ENCODE data around the gene FOXO3.

DNA sequence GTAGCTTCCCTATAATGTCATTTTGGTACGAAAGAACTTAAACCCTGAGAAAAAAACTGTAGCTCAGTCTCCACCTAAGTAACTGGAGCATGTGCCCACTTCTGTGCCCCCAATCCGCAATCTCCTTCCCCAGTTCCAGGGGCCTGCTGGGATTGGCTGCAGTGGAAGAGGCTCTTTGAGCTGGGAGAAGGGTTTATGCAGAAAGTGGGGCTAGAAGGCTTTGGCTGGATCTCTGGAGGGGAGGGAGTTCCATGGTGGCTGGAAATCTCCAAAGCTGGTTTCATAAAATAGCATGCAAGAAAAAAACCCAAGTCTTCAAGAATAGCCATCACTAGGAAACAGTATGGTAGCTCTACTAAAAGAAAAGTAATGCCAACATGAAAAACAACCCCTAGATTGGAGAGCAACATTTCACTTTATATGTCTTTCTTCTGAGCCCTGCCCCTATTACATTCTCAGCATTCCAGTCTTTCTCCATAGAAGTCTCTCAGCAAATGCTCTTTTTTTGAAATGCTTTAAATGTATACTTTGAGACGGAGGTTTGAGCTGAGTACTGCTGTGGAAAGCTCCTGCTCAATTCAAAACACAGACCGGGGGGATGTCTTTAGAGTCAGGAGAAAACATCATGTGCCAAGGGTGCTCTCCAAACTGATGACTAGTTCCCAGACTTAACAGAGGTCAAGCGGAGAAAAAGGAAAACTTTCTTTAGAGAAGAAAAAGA is 36.0 kb upstream of the FOXO3 start:
- TF ChIP-seq, protein P1, sequence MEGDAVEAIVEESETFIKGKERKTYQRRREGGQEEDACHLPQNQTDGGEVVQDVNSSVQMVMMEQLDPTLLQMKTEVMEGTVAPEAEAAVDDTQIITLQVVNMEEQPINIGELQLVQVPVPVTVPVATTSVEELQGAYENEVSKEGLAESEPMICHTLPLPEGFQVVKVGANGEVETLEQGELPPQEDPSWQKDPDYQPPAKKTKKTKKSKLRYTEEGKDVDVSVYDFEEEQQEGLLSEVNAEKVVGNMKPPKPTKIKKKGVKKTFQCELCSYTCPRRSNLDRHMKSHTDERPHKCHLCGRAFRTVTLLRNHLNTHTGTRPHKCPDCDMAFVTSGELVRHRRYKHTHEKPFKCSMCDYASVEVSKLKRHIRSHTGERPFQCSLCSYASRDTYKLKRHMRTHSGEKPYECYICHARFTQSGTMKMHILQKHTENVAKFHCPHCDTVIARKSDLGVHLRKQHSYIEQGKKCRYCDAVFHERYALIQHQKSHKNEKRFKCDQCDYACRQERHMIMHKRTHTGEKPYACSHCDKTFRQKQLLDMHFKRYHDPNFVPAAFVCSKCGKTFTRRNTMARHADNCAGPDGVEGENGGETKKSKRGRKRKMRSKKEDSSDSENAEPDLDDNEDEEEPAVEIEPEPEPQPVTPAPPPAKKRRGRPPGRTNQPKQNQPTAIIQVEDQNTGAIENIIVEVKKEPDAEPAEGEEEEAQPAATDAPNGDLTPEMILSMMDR (IDR thresholded peaks at IDR 0.05; ENCODE audit: insufficient read depth, low read depth, low read length) = no peak
- TF ChIP-seq EZH2 (IDR thresholded peaks at IDR 0.05; ENCODE audit: insufficient read depth, low read length) = no peak
